Spleen (tissue), 7 donors: ENCODE measurements around the gene USP24.

ENCODE experiments used
- POLR2AphosphoS5 ChIP-seq, 3 donors: sonication (generic); formaldehyde crosslinking; IDR thresholded peaks; one replicate each; pipeline ENCODE4 v1.5.1; 2017; ENCODE audit warnings: antibody characterized with exemption in 3 of 3
- TF ChIP-seq, protein P1 (sequence below), 11 experiments: fragments of 200-600 bp in 7 of 11; fragments of 450-650 bp in 4 of 11; sonication (generic) in 4 of 11; IDR thresholded peaks in 8 of 11; conservative IDR thresholded peaks in 3 of 11; 1 replicate in 7 of 11; 2 replicates in 4 of 11; pipeline versions ENCODE4 v1.4.0 to v1.8.0; 2016 to 2021; ENCODE audit warnings: antibody characterized with exemption in 11 of 11, inconsistent platforms in 4 of 11, mild to moderate bottlenecking in 1 of 11
- donor health status: DM: no; HTN: no; CAD: no; lungs with moderate emphysema.
- donor health status: DM: no; HTN: no; CAD: no.
- donor health status: DM: no; HTN: no; CAD: no.

DNA sequence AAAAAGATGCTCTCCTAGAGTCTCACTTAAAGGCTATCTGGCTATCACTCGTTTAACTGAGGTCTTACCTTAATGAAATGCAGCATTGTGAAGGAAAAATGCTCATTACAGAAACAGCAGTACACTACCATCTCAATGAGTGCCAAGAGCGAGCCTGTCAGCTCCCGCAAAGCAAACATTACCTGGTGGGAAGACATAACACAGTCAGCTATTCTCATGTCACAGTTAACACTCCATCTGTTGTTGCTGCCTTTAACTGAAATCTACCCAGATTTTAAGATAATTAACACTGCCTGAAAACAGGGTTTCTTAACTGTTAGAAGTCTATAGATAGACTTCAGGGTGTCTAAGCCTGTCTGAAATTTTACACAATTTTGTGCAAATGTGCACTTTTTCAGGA is 136.7 kb downstream of the USP24 start:
- TF ChIP-seq, protein P1, sequence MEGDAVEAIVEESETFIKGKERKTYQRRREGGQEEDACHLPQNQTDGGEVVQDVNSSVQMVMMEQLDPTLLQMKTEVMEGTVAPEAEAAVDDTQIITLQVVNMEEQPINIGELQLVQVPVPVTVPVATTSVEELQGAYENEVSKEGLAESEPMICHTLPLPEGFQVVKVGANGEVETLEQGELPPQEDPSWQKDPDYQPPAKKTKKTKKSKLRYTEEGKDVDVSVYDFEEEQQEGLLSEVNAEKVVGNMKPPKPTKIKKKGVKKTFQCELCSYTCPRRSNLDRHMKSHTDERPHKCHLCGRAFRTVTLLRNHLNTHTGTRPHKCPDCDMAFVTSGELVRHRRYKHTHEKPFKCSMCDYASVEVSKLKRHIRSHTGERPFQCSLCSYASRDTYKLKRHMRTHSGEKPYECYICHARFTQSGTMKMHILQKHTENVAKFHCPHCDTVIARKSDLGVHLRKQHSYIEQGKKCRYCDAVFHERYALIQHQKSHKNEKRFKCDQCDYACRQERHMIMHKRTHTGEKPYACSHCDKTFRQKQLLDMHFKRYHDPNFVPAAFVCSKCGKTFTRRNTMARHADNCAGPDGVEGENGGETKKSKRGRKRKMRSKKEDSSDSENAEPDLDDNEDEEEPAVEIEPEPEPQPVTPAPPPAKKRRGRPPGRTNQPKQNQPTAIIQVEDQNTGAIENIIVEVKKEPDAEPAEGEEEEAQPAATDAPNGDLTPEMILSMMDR (IDR thresholded peaks at IDR 0.05 in 8 of 11, conservative IDR thresholded peaks at IDR 0.05 in 3 of 11): no peak
- no peak for TF ChIP-seq POLR2AphosphoS5 (IDR thresholded peaks at IDR 0.05)
